Stimulated activated CD4-positive, alpha-beta T cell treated with anti-CD3 and anti-CD28 coated beads, TNF-alpha, amount 100 ng/mL, for 24 hours (primary cell): ENCODE data around the gene SLC2A5.
"Not testable (repeated sequence)": the region's sequence is repeated elsewhere in the genome, so short reads cannot be mapped to it uniquely, and the experiment has no call there.

ENCODE experiments used
- DNase-seq, 3 experiments: peaks; one replicate each; pipeline ENCODE4 v3.0.0-alpha.2; 2020; ENCODE audit warnings: low read depth in 3 of 3

The SLC2A5 gene

GRCh38 chr1:9069326-9070100, at the start of gene SLC2A5:
TSS of gene SLC2A5 (minus strand) at chr1:9069635. CDS start at chr1:9069536, 99 bp downstream.
- no peak for DNase-seq

- no peak for DNase-seq
Observed at GRCh38 chr1:9118186-9118585, 48.8 kb upstream of the SLC2A5 start.

- DNase-seq, result no peak
Observed at GRCh38 chr1:9115351-9116205, 46.1 kb upstream of the SLC2A5 start.

GRCh38 chr1:9112961-9113880, 43.8 kb upstream of the SLC2A5 start:
- DNase-seq, result no peak

- no peak for DNase-seq
Observed at GRCh38 chr1:9111957-9112356, 42.5 kb upstream of the SLC2A5 start.

GRCh38 chr1:9111357-9111691, 41.9 kb upstream of the SLC2A5 start:
- no peak for DNase-seq

GRCh38 chr1:9110669-9111356, 41.4 kb upstream of the SLC2A5 start:
- DNase-seq, result peak; percentile 72 to 86 (median 79)

GRCh38 chr1:9108056-9108665, 38.7 kb upstream of the SLC2A5 start:
- DNase-seq, result no peak

- no peak for DNase-seq
Observed at GRCh38 chr1:9107136-9107535, 37.7 kb upstream of the SLC2A5 start.

- no peak for DNase-seq
Observed at GRCh38 chr1:9106286-9106685, 36.9 kb upstream of the SLC2A5 start.

- no peak for DNase-seq
Observed at GRCh38 chr1:9105336-9105867, 36.0 kb upstream of the SLC2A5 start.

- DNase-seq, result no peak
Observed at GRCh38 chr1:9101510-9102146, 32.2 kb upstream of the SLC2A5 start.

- no peak for DNase-seq
Observed at GRCh38 chr1:9100471-9101043, 31.1 kb upstream of the SLC2A5 start.

- no peak for DNase-seq
Observed at GRCh38 chr1:9099555-9099954, 30.1 kb upstream of the SLC2A5 start.

- DNase-seq, result no peak
Observed at GRCh38 chr1:9097947-9098705, 28.7 kb upstream of the SLC2A5 start.

- DNase-seq, result no peak
Observed at GRCh38 chr1:9095818-9096217, 26.4 kb upstream of the SLC2A5 start.

GRCh38 chr1:9093996-9094595, 24.7 kb upstream of the SLC2A5 start:
- DNase-seq, result not testable (repeated sequence)

GRCh38 chr1:9093581-9093980, 24.1 kb upstream of the SLC2A5 start:
- no peak for DNase-seq

- DNase-seq, result no peak
Observed at GRCh38 chr1:9093091-9093490, 23.7 kb upstream of the SLC2A5 start.
